H9 (cell line): ENCODE results near the gene AFG1L. TPM values are rescaled to one million over a fixed set of nuclear protein-coding genes. Genes with fewer than 3 reads are reported as not detected.

ENCODE experiments used
- DNase-seq: peaks from one replicate; pipeline ENCODE4 v3.0.0-alpha.2; 2017
- H2AFZ ChIP-seq: one replicate; pipeline ENCODE4 v1.6.1; 2013; ENCODE audit warnings: mild to moderate bottlenecking, low read length, control low read depth, moderate library complexity
- H2AK5ac ChIP-seq: 2 replicates; pipeline ENCODE4 v1.6.1; 2013; ENCODE audit warnings: low read length, control low read depth, mixed read lengths; ENCODE audit not compliant: insufficient read length
- H2BK120ac ChIP-seq: one replicate; pipeline ENCODE4 v1.6.1; 2013; ENCODE audit warnings: low read depth, mild to moderate bottlenecking, low read length, control low read depth, inconsistent platforms; ENCODE audit not compliant: poor library complexity, severe bottlenecking
- H2BK12ac ChIP-seq: 2 replicates; pipeline ENCODE4 v1.6.1; 2013; ENCODE audit warnings: low read length, control low read depth, mixed read lengths, low read depth; ENCODE audit not compliant: insufficient read length
- H2BK15ac ChIP-seq: 2 replicates; pipeline ENCODE4 v1.6.1; 2013; ENCODE audit warnings: low read depth, low read length, control low read depth
- H2BK20ac ChIP-seq: one replicate; pipeline ENCODE4 v1.6.1; 2013; ENCODE audit warnings: low read depth, mild to moderate bottlenecking, low read length, control low read depth, inconsistent platforms; ENCODE audit not compliant: poor library complexity, severe bottlenecking
- H2BK5ac ChIP-seq: 2 replicates; pipeline ENCODE4 v1.6.1; 2013; ENCODE audit warnings: low read length, control low read depth, mixed read lengths; ENCODE audit not compliant: insufficient read length
- H3K14ac ChIP-seq: 2 replicates; pipeline ENCODE4 v1.6.1; 2013; ENCODE audit warnings: low read length, control low read depth; ENCODE audit not compliant: insufficient read depth
- H3K18ac ChIP-seq: 2 replicates; pipeline ENCODE4 v1.6.1; 2013; ENCODE audit warnings: low read depth, mild to moderate bottlenecking, mixed read lengths, low read length, control low read depth; ENCODE audit not compliant: insufficient read length
- H3K23ac ChIP-seq: 2 replicates; pipeline ENCODE4 v1.6.1; 2013; ENCODE audit warnings: low read length, control low read depth, mixed read lengths, low read depth; ENCODE audit not compliant: insufficient read length
- H3K23me2 ChIP-seq: 2 replicates; pipeline ENCODE4 v1.6.1; 2013; ENCODE audit warnings: low read depth, mild to moderate bottlenecking, mixed read lengths, low read length, control low read depth; ENCODE audit not compliant: insufficient read length, poor library complexity, severe bottlenecking
- H3K27ac ChIP-seq: 2 replicates; pipeline ENCODE4 v1.5.1; 2013; ENCODE audit warnings: low read length, control low read depth, mixed read lengths, low read depth; ENCODE audit not compliant: insufficient read length
- H3K27me3 ChIP-seq: 2 replicates; pipeline ENCODE4 v1.6.1; 2013; ENCODE audit warnings: low read length, control low read depth, inconsistent platforms; ENCODE audit not compliant: insufficient read depth
- H3K4ac ChIP-seq: 2 replicates; pipeline ENCODE4 v1.6.1; 2013; ENCODE audit warnings: low read depth, mild to moderate bottlenecking, control low read depth, inconsistent platforms, low read length, moderate library complexity
- H3K4me1 ChIP-seq: 2 replicates; pipeline ENCODE4 v1.6.1; 2013; ENCODE audit warnings: low read length, control low read depth, inconsistent platforms; ENCODE audit not compliant: insufficient read depth
- H3K4me2 ChIP-seq: 2 replicates; pipeline ENCODE4 v1.6.1; 2013; ENCODE audit warnings: low read length, control low read depth, mixed read lengths; ENCODE audit not compliant: insufficient read length, insufficient read depth
- H3K56ac ChIP-seq: 2 replicates; pipeline ENCODE4 v1.6.1; 2013; ENCODE audit warnings: low read depth, mild to moderate bottlenecking, mixed read lengths, low read length, control low read depth; ENCODE audit not compliant: insufficient read length
- H3K79me1 ChIP-seq: 2 replicates; pipeline ENCODE4 v1.6.1; 2013; ENCODE audit warnings: low read depth, mild to moderate bottlenecking, moderate library complexity, low read length, control low read depth, inconsistent platforms; ENCODE audit not compliant: insufficient read depth, poor library complexity, severe bottlenecking
- H3K79me2 ChIP-seq: 2 replicates; pipeline ENCODE4 v1.6.1; 2013; ENCODE audit warnings: low read length, control low read depth, inconsistent platforms; ENCODE audit not compliant: insufficient read depth
- H3K9ac ChIP-seq: 2 replicates; pipeline ENCODE4 v1.6.1; 2013; ENCODE audit warnings: low read length, control low read depth, mixed read lengths; ENCODE audit not compliant: insufficient read length; ENCODE audit errors: extremely low read depth
- H3K9me3 ChIP-seq: one replicate; pipeline ENCODE4 v1.6.1; 2013; ENCODE audit warnings: low read depth, low read length, inconsistent platforms; ENCODE audit not compliant: control insufficient read depth
- H3T11ph ChIP-seq: one replicate; pipeline ENCODE4 v1.6.1; 2013; ENCODE audit warnings: mild to moderate bottlenecking, low read length, control low read depth, inconsistent platforms
- H4K20me1 ChIP-seq: one replicate; pipeline ENCODE4 v1.6.1; 2013; ENCODE audit not compliant: control insufficient read depth, insufficient read length, insufficient read depth
- H4K5ac ChIP-seq: 2 replicates; pipeline ENCODE4 v1.6.1; 2013; ENCODE audit warnings: low read depth, mild to moderate bottlenecking, mixed read lengths, low read length, control low read depth; ENCODE audit not compliant: insufficient read length
- H4K8ac ChIP-seq: replicated peaks from 2 replicates; pipeline ENCODE4 v1.6.1; 2013; ENCODE audit warnings: low read length, control low read depth, mixed read lengths, low read depth; ENCODE audit not compliant: insufficient read length
- H4K91ac ChIP-seq: 2 replicates; pipeline ENCODE4 v1.6.1; 2013; ENCODE audit warnings: low read depth, mild to moderate bottlenecking, moderate library complexity, mixed read lengths, low read length, control low read depth; ENCODE audit not compliant: insufficient read length
- H3K27ac Mint-ChIP-seq, 3 experiments: 2 replicates in 2 of 3; 3 replicates in 1 of 3; pipeline ENCODE4 v1.8.0; 2020 to 2021; ENCODE audit warnings: mixed read lengths in 3 of 3, mild to moderate bottlenecking in 1 of 3, moderate library complexity in 1 of 3
- H3K27me3 Mint-ChIP-seq: 2 replicates; pipeline ENCODE4 v1.8.0; 2021; ENCODE audit warnings: low read depth, mild to moderate bottlenecking, moderate library complexity, mixed read lengths
- H3K36me3 Mint-ChIP-seq, 3 experiments: 2 replicates in 2 of 3; 3 replicates in 1 of 3; pipeline ENCODE4 v1.8.0; 2020 to 2021; ENCODE audit warnings: low read depth in 3 of 3, mixed read lengths in 3 of 3; ENCODE audit not compliant: insufficient read depth in 1 of 3
- H3K4me1 Mint-ChIP-seq, 2 experiments: 2 replicates each; pipeline ENCODE4 v1.8.0; 2020; ENCODE audit warnings: mixed read lengths in 2 of 2
- H3K4me3 Mint-ChIP-seq, 2 experiments: 2 replicates in 1 of 2; 3 replicates in 1 of 2; pipeline ENCODE4 v1.8.0; 2020 to 2021; ENCODE audit warnings: mild to moderate bottlenecking in 2 of 2, mixed read lengths in 2 of 2, moderate library complexity in 1 of 2
- H3K9me3 Mint-ChIP-seq, 2 experiments: 2 replicates in 1 of 2; 3 replicates in 1 of 2; pipeline ENCODE4 v1.8.0; 2020; ENCODE audit warnings: mild to moderate bottlenecking in 2 of 2, mixed read lengths in 2 of 2, moderate library complexity in 1 of 2
- CTCF ChIP-seq: fragments of 200-600 bp; sonication (generic); conservative IDR thresholded peaks from 3 replicates; pipeline ENCODE4 v1.8.0; 2021; ENCODE audit warnings: antibody characterized with exemption, mild to moderate bottlenecking
- WGBS: extraction: QIAGEN DNeasy Blood & Tissue Kit; methylation state at CpG from one replicate; pipeline ENCODE4 v1.1.7; 2013; ENCODE audit warnings: missing lambda C conversion rate, low lambda C conversion rate, mixed read lengths; ENCODE audit not compliant: insufficient read length; ENCODE audit errors: extremely low coverage; 5-methylcytosine and 5-hydroxymethylcytosine counted together
- total RNA-seq: library from RNA; stranded (reverse); gene quantifications from 2 replicates; pipeline ENCODE4 v1.2.1, GENCODE V29; 2021

AFG1L gene
- total RNA-seq, 1 experiment from 2014 or later = 4.7 TPM

GRCh38 chr6:108309844-108310243 is 15.0 kb downstream of the AFG1L start:
- no peaks in the 10 kb centered on the region for H3K27me3 Mint-ChIP-seq
- Histone ChIP-seq H3K9ac (no peak overlapping the region), H2AK5ac (no peak overlapping the region), H3K4ac (no peak overlapping the region), H3K23ac (no peak overlapping the region), H3T11ph (no peak overlapping the region), H2BK20ac (no peak overlapping the region), H3K27ac (no peak overlapping the region), H2AFZ (no peak overlapping the region), H3K14ac (no peak overlapping the region), H2BK15ac (no peak overlapping the region), H3K27me3 (no peaks in the 10 kb centered on the region), H2BK120ac (no peak overlapping the region), H3K4me2 (no peak overlapping the region), H3K9me3 (no peaks in the 10 kb centered on the region), H3K79me1 (no peaks in the 10 kb centered on the region), H2BK12ac (no peak overlapping the region), H3K56ac (no peak overlapping the region), H4K5ac (no peak overlapping the region), H3K79me2 (no peaks in the 10 kb centered on the region), H3K18ac (no peak overlapping the region), H2BK5ac (no peak overlapping the region), H4K8ac (no peak overlapping the region), H3K23me2 (no peaks in the 10 kb centered on the region), H4K91ac (no peak overlapping the region), H3K4me1 (no peaks in the 10 kb centered on the region; the same call in 1 of the 2 replicates), H4K20me1 (no peaks in the 10 kb centered on the region)
- H3K4me3 Mint-ChIP-seq = no peak overlapping the region
- no peaks in the 10 kb centered on the region for H3K36me3 Mint-ChIP-seq
- DNase-seq = no peak
- H3K9me3 Mint-ChIP-seq = no peaks in the 10 kb centered on the region
- no peak overlapping the region for H3K27ac Mint-ChIP-seq
- WGBS = no CpG with 5 or more reads among the region's 5 CpGs
- H3K4me1 Mint-ChIP-seq = peaks cover 5 to 11% of the 10 kb centered on the region in 2 experiments
- TF ChIP-seq CTCF = no peak
